Neural progenitor cell (in vitro differentiated cells): ENCODE measurements around the gene RAB6B. TPM values are rescaled to one million over a fixed set of nuclear protein-coding genes. Genes with fewer than 3 reads are reported as not detected.

Experiments used
- DNase-seq: peaks from one replicate; pipeline ENCODE4 v3.0.0-alpha.2; 2016; ENCODE audit warnings: low spot score
- H2AFZ ChIP-seq: fragments of 200-600 bp; sonication (generic); replicated peaks from 2 replicates; pipeline ENCODE4 v1.6.1; 2016; ENCODE audit warnings: antibody characterized with exemption
- H3F3A ChIP-seq: fragments of 200-600 bp; sonication (generic); 2 replicates; pipeline ENCODE4 v1.6.1; 2016; ENCODE audit warnings: antibody characterized with exemption, low read depth
- H3K27ac ChIP-seq: fragments of 200-600 bp; sonication (generic); 2 replicates; pipeline ENCODE4 v1.5.1; 2016; ENCODE audit warnings: mild to moderate bottlenecking
- H3K27me3 ChIP-seq: fragments of 200-600 bp; sonication (generic); 2 replicates; pipeline ENCODE4 v1.6.1; 2016; ENCODE audit warnings: mild to moderate bottlenecking, moderate library complexity
- H3K36me3 ChIP-seq: fragments of 200-600 bp; sonication (generic); 2 replicates; pipeline ENCODE4 v1.5.1; 2016
- H3K4me1 ChIP-seq: fragments of 200-600 bp; sonication (generic); 2 replicates; pipeline ENCODE4 v1.6.1; 2016; ENCODE audit warnings: mixed run types
- H3K4me2 ChIP-seq: fragments of 200-600 bp; sonication (generic); 2 replicates; pipeline ENCODE4 v1.6.1; 2016
- H3K4me3 ChIP-seq: fragments of 200-600 bp; sonication (generic); 2 replicates; pipeline ENCODE4 v1.5.1; 2016
- H3K79me2 ChIP-seq: fragments of 200-600 bp; sonication (generic); 2 replicates; pipeline ENCODE4 v1.6.1; 2016; ENCODE audit warnings: low read depth
- H3K9ac ChIP-seq: fragments of 200-600 bp; sonication (generic); 2 replicates; pipeline ENCODE4 v1.6.1; 2016
- H3K9me3 ChIP-seq: fragments of 200-600 bp; sonication (generic); 2 replicates; pipeline ENCODE4 v1.5.1; 2016; ENCODE audit warnings: low read depth
- H4K20me1 ChIP-seq: fragments of 200-600 bp; sonication (generic); 2 replicates; pipeline ENCODE4 v1.6.1; 2016; ENCODE audit warnings: low read depth
- H3K27ac Mint-ChIP-seq: 3 replicates; pipeline ENCODE4 v1.8.0; 2021; ENCODE audit warnings: mixed read lengths
- H3K27me3 Mint-ChIP-seq: 2 replicates; pipeline ENCODE4 v1.8.0; 2022; ENCODE audit warnings: low read depth, mild to moderate bottlenecking, inconsistent platforms, moderate library complexity, mixed read lengths; ENCODE audit not compliant: insufficient read depth
- H3K36me3 Mint-ChIP-seq: 3 replicates; pipeline ENCODE4 v1.8.0; 2021; ENCODE audit warnings: mixed read lengths
- H3K4me1 Mint-ChIP-seq: 3 replicates; pipeline ENCODE4 v1.8.0; 2021; ENCODE audit warnings: mixed read lengths
- H3K4me3 Mint-ChIP-seq: 3 replicates; pipeline ENCODE4 v1.8.0; 2021; ENCODE audit warnings: mild to moderate bottlenecking, moderate library complexity, mixed read lengths
- H3K9me3 Mint-ChIP-seq: 3 replicates; pipeline ENCODE4 v1.8.0; 2020; ENCODE audit warnings: mixed read lengths
- CTCF ChIP-seq: fragments of 200-600 bp; sonication (generic); IDR thresholded peaks from 2 replicates; pipeline ENCODE4 v1.5.1; 2017; ENCODE audit warnings: antibody characterized with exemption, mild to moderate bottlenecking
- EZH2 ChIP-seq: fragments of 200-600 bp; sonication (generic); IDR thresholded peaks from 2 replicates; pipeline ENCODE4 v1.6.1; 2017; ENCODE audit warnings: antibody characterized with exemption, mild to moderate bottlenecking, moderate library complexity
- EZH2phosphoT487 ChIP-seq: fragments of 200-600 bp; sonication (generic); IDR thresholded peaks from 2 replicates; pipeline ENCODE4 v1.6.1; 2017; ENCODE audit warnings: antibody characterized with exemption
- total RNA-seq: library from RNA; depleted of rRNA; stranded (reverse); fragments of >200 nt; gene quantifications from 2 replicates; pipeline ENCODE4 v1.2.3, GENCODE V29; 2015; ENCODE audit warnings: low replicate concordance

The RAB6B gene
- total RNA-seq, 1 donor from 2014 or later, result 7.7 TPM

- Mint-ChIP-seq H3K9me3 (no peaks in the 10 kb centered on the region), H3K4me3 (no peak overlapping the region), H3K27me3 (peaks cover 13% of the 10 kb centered on the region), H3K36me3 (no peaks in the 10 kb centered on the region), H3K4me1 (peaks cover 11% of the 10 kb centered on the region), H3K27ac (peak overlapping the region; percentile 68)
- no peaks in the 10 kb centered on the region for H3F3A ChIP-seq
- H2AFZ ChIP-seq, result no peak overlapping the region
- H3K4me3 ChIP-seq, result no peak overlapping the region
- H3K27ac ChIP-seq, result no peak overlapping the region
- H3K4me1 ChIP-seq, result no peaks in the 10 kb centered on the region
- H3K79me2 ChIP-seq, result no peaks in the 10 kb centered on the region
- H3K36me3 ChIP-seq, result no peaks in the 10 kb centered on the region
- H3K27me3 ChIP-seq, result no peaks in the 10 kb centered on the region
- TF ChIP-seq CTCF (no peak), EZH2 (no peak), EZH2phosphoT487 (no peak)
- no peak for DNase-seq
- peaks cover 5% of the 10 kb centered on the region for H4K20me1 ChIP-seq
- H3K9ac ChIP-seq, result no peak overlapping the region
- H3K4me2 ChIP-seq, result no peak overlapping the region
- no peaks in the 10 kb centered on the region for H3K9me3 ChIP-seq
Observed at GRCh38 chr3:133864616-133865015, 31.1 kb downstream of the RAB6B start.

GRCh38 chr3:133863911-133864310 lies 31.8 kb downstream of the RAB6B start:
- Mint-ChIP-seq H3K9me3 (no peaks in the 10 kb centered on the region), H3K4me3 (no peak overlapping the region), H3K27ac (no peak overlapping the region), H3K36me3 (no peaks in the 10 kb centered on the region), H3K27me3 (peaks cover 12% of the 10 kb centered on the region), H3K4me1 (peaks cover 7% of the 10 kb centered on the region)
- H3K79me2 ChIP-seq, result no peaks in the 10 kb centered on the region
- H3K9me3 ChIP-seq, result no peaks in the 10 kb centered on the region
- no peak overlapping the region for H3K4me3 ChIP-seq
- H3K36me3 ChIP-seq, result no peaks in the 10 kb centered on the region
- no peak overlapping the region for H3K9ac ChIP-seq
- DNase-seq, result no peak
- no peak overlapping the region for H2AFZ ChIP-seq
- peaks cover 5% of the 10 kb centered on the region for H4K20me1 ChIP-seq
- H3K4me2 ChIP-seq, result no peak overlapping the region
- TF ChIP-seq EZH2 (no peak), CTCF (no peak)
- no peak overlapping the region for H3K27ac ChIP-seq
- no peaks in the 10 kb centered on the region for H3K4me1 ChIP-seq
- H3K27me3 ChIP-seq, result no peaks in the 10 kb centered on the region
- no peaks in the 10 kb centered on the region for H3F3A ChIP-seq

- Histone ChIP-seq H3K36me3 (no peaks in the 10 kb centered on the region), H2AFZ (no peak overlapping the region), H4K20me1 (peaks cover 5% of the 10 kb centered on the region), H3F3A (no peaks in the 10 kb centered on the region), H3K4me3 (no peak overlapping the region), H3K9ac (no peak overlapping the region), H3K4me2 (no peak overlapping the region), H3K27me3 (no peaks in the 10 kb centered on the region), H3K4me1 (no peaks in the 10 kb centered on the region), H3K9me3 (no peaks in the 10 kb centered on the region), H3K27ac (no peak overlapping the region), H3K79me2 (no peaks in the 10 kb centered on the region)
- TF ChIP-seq EZH2, result no peak
- TF ChIP-seq CTCF, result no peak
- TF ChIP-seq EZH2phosphoT487, result no peak
- no peaks in the 10 kb centered on the region for H3K36me3 Mint-ChIP-seq
- H3K4me1 Mint-ChIP-seq, result no peaks in the 10 kb centered on the region
- H3K9me3 Mint-ChIP-seq, result no peaks in the 10 kb centered on the region
- DNase-seq, result no peak
- H3K4me3 Mint-ChIP-seq, result no peak overlapping the region
- H3K27me3 Mint-ChIP-seq, result peaks cover 9% of the 10 kb centered on the region
- no peak overlapping the region for H3K27ac Mint-ChIP-seq
Observed at GRCh38 chr3:133862161-133862560, 33.5 kb downstream of the RAB6B start.

GRCh38 chr3:133860519-133860918 lies 35.2 kb downstream of the RAB6B start:
- no peak for DNase-seq
- H2AFZ ChIP-seq, result no peak overlapping the region

More at GRCh38 chr3:133860519-133860918, 35.2 kb downstream of the RAB6B start:
- Mint-ChIP-seq H3K27ac (no peak overlapping the region), H3K9me3 (no peaks in the 10 kb centered on the region), H3K4me1 (no peaks in the 10 kb centered on the region), H3K36me3 (no peaks in the 10 kb centered on the region), H3K4me3 (no peak overlapping the region), H3K27me3 (peaks cover 4% of the 10 kb centered on the region)
- Histone ChIP-seq H3K27me3 (no peaks in the 10 kb centered on the region), H3F3A (no peaks in the 10 kb centered on the region), H3K9ac (no peak overlapping the region), H3K36me3 (no peaks in the 10 kb centered on the region), H3K9me3 (no peaks in the 10 kb centered on the region), H4K20me1 (peaks cover 5% of the 10 kb centered on the region), H3K27ac (no peak overlapping the region), H3K79me2 (no peaks in the 10 kb centered on the region), H3K4me2 (no peak overlapping the region), H3K4me3 (no peak overlapping the region), H3K4me1 (no peaks in the 10 kb centered on the region)
- TF ChIP-seq EZH2phosphoT487, result no peak
